ENCODE measurements around the gene EHD4.

Gene EHD4

GRCh38 chr15:41868321-41868720 lies 104.0 kb downstream of the EHD4 start:
- TF ChIP-seq, protein P1, sequence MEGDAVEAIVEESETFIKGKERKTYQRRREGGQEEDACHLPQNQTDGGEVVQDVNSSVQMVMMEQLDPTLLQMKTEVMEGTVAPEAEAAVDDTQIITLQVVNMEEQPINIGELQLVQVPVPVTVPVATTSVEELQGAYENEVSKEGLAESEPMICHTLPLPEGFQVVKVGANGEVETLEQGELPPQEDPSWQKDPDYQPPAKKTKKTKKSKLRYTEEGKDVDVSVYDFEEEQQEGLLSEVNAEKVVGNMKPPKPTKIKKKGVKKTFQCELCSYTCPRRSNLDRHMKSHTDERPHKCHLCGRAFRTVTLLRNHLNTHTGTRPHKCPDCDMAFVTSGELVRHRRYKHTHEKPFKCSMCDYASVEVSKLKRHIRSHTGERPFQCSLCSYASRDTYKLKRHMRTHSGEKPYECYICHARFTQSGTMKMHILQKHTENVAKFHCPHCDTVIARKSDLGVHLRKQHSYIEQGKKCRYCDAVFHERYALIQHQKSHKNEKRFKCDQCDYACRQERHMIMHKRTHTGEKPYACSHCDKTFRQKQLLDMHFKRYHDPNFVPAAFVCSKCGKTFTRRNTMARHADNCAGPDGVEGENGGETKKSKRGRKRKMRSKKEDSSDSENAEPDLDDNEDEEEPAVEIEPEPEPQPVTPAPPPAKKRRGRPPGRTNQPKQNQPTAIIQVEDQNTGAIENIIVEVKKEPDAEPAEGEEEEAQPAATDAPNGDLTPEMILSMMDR (IDR thresholded peaks at IDR 0.05) = no peak

GRCh38 chr15:41866872-41867579 lies 105.3 kb downstream of the EHD4 start:
- TF ChIP-seq, protein P1 (IDR thresholded peaks at IDR 0.05) = no peak

DNA sequence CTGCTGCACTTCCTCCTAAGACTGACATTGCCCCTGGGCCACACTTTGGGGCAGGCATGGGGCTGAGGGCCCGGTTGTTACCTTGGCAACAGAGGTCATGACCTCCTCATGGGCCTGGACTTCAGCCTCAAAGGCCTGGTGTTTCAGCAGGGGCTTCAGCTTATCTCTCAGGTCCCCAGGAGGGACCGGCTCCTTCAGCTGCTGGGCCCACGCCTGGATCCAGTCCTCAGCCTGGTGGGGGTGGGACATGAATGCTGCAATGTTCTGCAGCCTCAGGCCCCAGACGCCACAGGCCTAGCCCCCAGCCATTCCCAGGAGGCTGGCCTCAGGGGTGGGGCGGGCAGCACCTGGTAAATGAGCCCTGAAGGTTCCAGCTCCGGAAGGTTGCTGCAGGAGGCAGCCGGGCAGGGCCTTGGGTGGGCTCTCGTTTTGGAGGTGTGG lies 106.1 kb downstream of the EHD4 start:
- TF ChIP-seq, protein P1 (IDR thresholded peaks at IDR 0.05) = no peak

- TF ChIP-seq, protein P1 (IDR thresholded peaks at IDR 0.05) = no peak
Observed at GRCh38 chr15:41865490-41866055, 106.8 kb downstream of the EHD4 start.

DNA sequence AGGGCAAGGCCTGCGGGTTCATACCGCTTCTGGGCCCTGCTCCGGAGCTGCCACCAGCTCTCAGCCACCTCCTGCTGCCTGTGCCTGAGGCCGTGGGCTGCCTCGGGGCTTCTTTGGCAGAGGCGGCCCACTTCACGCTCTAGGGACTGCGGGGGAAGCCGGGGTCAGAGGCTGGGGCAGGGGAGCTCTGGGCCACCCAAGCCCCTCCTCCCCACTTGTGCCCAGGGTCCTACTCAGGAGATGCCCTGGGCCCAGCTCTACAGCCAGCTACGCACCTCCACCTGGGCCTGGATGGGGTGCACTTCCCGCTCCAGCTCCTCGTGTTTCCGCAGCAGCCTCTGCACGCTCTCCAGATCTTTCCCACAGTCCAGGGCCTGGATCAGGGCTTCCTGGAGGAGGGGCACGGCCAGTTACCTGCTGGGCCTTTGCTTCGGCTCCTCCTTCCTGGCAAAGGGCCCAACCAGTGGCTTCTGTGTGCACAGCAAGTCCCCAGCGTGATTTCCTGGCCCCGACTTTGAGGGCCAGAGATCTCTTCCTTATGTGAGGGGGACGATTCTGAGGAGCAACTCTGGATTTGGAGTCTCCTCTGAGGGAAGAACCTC lies 109.7 kb downstream of the EHD4 start:
- TF ChIP-seq, protein P1 (IDR thresholded peaks at IDR 0.05) = no peak

DNA sequence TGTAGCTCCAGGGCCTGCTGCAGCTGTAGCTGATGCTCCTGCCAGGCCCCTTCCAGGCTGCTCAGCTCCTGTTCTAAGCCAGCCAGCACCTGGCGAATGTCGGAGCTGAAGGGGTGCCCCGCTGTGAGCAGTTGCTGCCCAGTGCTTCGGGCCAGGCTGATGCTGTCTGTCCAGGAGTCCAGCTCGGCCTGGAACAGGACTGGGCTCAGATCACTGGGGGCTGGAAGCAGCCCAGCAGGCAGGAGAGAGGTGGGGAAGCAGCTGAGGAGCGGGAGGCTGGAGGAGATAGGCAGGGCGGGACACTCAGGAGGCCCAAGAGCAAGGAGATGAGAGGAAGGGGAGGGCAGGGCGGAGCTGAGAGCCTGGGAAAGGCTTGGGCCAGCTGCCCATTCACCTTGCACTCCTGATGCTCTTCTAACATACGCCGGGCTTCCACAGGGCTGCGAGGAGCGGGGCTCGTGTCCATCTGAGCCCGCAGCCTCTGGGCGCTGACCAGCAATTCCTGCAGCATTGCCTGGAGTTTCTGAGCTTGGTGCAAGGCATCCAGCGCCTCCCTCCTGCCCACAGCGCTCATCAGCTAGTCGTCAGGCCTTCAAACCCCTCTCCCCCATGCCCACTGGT lies 110.5 kb downstream of the EHD4 start:
- TF ChIP-seq, protein P1 (IDR thresholded peaks at IDR 0.05) = no peak

- TF ChIP-seq, protein P1 (IDR thresholded peaks at IDR 0.05) = no peak
Observed at GRCh38 chr15:41860049-41860828, 112.1 kb downstream of the EHD4 start.

Data from LNCAP (cell line).